HCT116 (cell line): ENCODE measurements around the gene TP53AIP1. TPM values are rescaled to one million over a fixed set of nuclear protein-coding genes. Genes with fewer than 3 reads are reported as not detected.

Experiments used
- ATAC-seq: fragments of 200-7000 bp; cut with Tn5 transposase; 2 replicates; pipeline ENCODE4 v1.9.1; 2020; ENCODE audit warnings: mild to moderate bottlenecking, moderate library complexity
- BruUV-seq: library from RNA; stranded (reverse); fragments of 400-500 nt; replicated peaks from 2 replicates; lab custom pipeline; 2021; lab: Mats Ljungman, UMichigan
- CTCF ChIA-PET: fragments of 300-600 bp; sonication (Branson Sonifier 250); formaldehyde crosslinking; loops from one replicate; lab custom pipeline; 2021; ENCODE audit warnings: antibody characterized with exemption; lab: Charles Lee
- POLR2A ChIA-PET: fragments of 300-600, 350-600 bp; sonication (Branson Sonifier 250); formaldehyde crosslinking; loops from one replicate; lab custom pipeline; 2021; ENCODE audit warnings: antibody characterized with exemption; lab: Charles Lee
- RAD21 ChIA-PET, 2 experiments: fragments of 300-600 bp; sonication (Branson Sonifier 250); formaldehyde crosslinking; loops; one replicate each; lab custom pipeline; 2023; ENCODE audit warnings: low total read pairs in 2 of 2; ENCODE audit not compliant: uncharacterized antibody in 2 of 2, unreplicated experiment in 2 of 2, low non-redundant PET in 1 of 2; lab: Charles Lee
- DNase-seq: peaks from one replicate; pipeline ENCODE4 v3.0.0-alpha.2; 2010; ENCODE audit warnings: low read depth, low spot score
- H2AFZ ChIP-seq: fragments of 200-600 bp; shearing (Covaris generic), sonication (generic); 2 replicates; pipeline ENCODE4 v1.6.1; 2017; ENCODE audit warnings: low read depth, mixed run types, mixed read lengths, antibody characterized with exemption, low read length; ENCODE audit not compliant: poor library complexity, severe bottlenecking
- H3K27ac ChIP-seq: 2 replicates; pipeline ENCODE4 v1.5.1; 2012; ENCODE audit warnings: low read depth, low read length
- H3K27me3 ChIP-seq: fragments of 200-600 bp; sonication (generic); 2 replicates; pipeline ENCODE4 v1.6.1; 2016; ENCODE audit warnings: mixed run types, low read length, mixed read lengths; ENCODE audit not compliant: insufficient read depth
- H3K36me3 ChIP-seq, 2 experiments: fragments of 200-500 bp in 1 of 2; fragments of 200-600 bp in 1 of 2; sonication (Bioruptor generic) in 1 of 2; sonication (generic) in 1 of 2; 2 replicates each; pipeline versions ENCODE4 v1.5.1 to v1.6.1; 2014 to 2016; ENCODE audit warnings: low read length in 2 of 2, inconsistent platforms in 1 of 2, mixed read lengths in 1 of 2, mixed run types in 1 of 2; ENCODE audit not compliant: insufficient read depth in 2 of 2, control insufficient read depth in 1 of 2
- H3K4me1 ChIP-seq, 2 experiments: fragments of 200-600 bp in 1 of 2; sonication (generic) in 1 of 2; 2 replicates each; pipeline versions ENCODE4 v1.5.1 to v1.6.1; 2012 to 2017; ENCODE audit warnings: low read length in 2 of 2, inconsistent platforms in 1 of 2, mild to moderate bottlenecking in 1 of 2, mixed read lengths in 1 of 2, mixed run types in 1 of 2, moderate library complexity in 1 of 2; ENCODE audit not compliant: insufficient read depth in 2 of 2, control insufficient read depth in 1 of 2
- H3K4me2 ChIP-seq: fragments of 200-600 bp; sonication (generic); 2 replicates; pipeline ENCODE4 v1.6.1; 2017; ENCODE audit warnings: mixed run types, low read length, mixed read lengths
- H3K4me3 ChIP-seq, 2 experiments: fragments of 200-600 bp in 1 of 2; sonication (generic) in 1 of 2; replicated peaks in 1 of 2; 2 replicates each; pipeline ENCODE4 v1.5.1; 2011 to 2016; ENCODE audit warnings: low read length in 2 of 2, control low read depth in 1 of 2, low read depth in 1 of 2, mild to moderate bottlenecking in 1 of 2, mixed read lengths in 1 of 2, mixed run types in 1 of 2
- H3K79me2 ChIP-seq: fragments of 200-600 bp; sonication (generic); 2 replicates; pipeline ENCODE4 v1.6.1; 2017; ENCODE audit warnings: mild to moderate bottlenecking, mixed run types, low read length, moderate library complexity, mixed read lengths; ENCODE audit not compliant: insufficient read depth
- H3K9ac ChIP-seq: fragments of 200-600 bp; sonication (generic); 2 replicates; pipeline ENCODE4 v1.6.1; 2016; ENCODE audit warnings: low read length, mixed read lengths
- H3K9me2 ChIP-seq: fragments of 200-600 bp; sonication (generic), shearing (Covaris generic); 2 replicates; pipeline ENCODE4 v1.6.1; 2017; ENCODE audit warnings: mixed run types, mild to moderate bottlenecking, moderate library complexity; ENCODE audit not compliant: insufficient read depth
- H3K9me3 ChIP-seq, 2 experiments: fragments of 200-500 bp in 1 of 2; fragments of 200-600 bp in 1 of 2; sonication (Bioruptor generic) in 1 of 2; sonication (generic) in 1 of 2; 2 replicates each; pipeline ENCODE4 v1.6.1; 2014 to 2017; ENCODE audit warnings: low read length in 2 of 2, mixed read lengths in 2 of 2, inconsistent platforms in 1 of 2, low read depth in 1 of 2, mild to moderate bottlenecking in 1 of 2, mixed run types in 1 of 2, moderate library complexity in 1 of 2; ENCODE audit not compliant: control insufficient read depth in 1 of 2, insufficient read depth in 1 of 2
- H4K20me1 ChIP-seq: fragments of 200-600 bp; sonication (generic), shearing (Covaris generic); 2 replicates; pipeline ENCODE4 v1.6.1; 2017; ENCODE audit warnings: mixed run types, mild to moderate bottlenecking, moderate library complexity; ENCODE audit not compliant: insufficient read depth
- EGR1 ChIP-seq: IDR thresholded peaks from 2 replicates; pipeline ENCODE4 v1.6.1; 2012; ENCODE audit warnings: low read depth
- EZH2 ChIP-seq: fragments of 200-600 bp; sonication (generic); IDR thresholded peaks from 2 replicates; pipeline ENCODE4 v1.6.1; 2017; ENCODE audit warnings: antibody characterized with exemption, mixed run types
- EZH2phosphoT487 ChIP-seq: fragments of 200-600 bp; IDR thresholded peaks from 2 replicates; pipeline ENCODE4 v1.6.1; 2018; ENCODE audit warnings: antibody characterized with exemption, borderline replicate concordance
- JUND ChIP-seq: IDR thresholded peaks from 2 replicates; pipeline ENCODE4 v1.6.1; 2012
- REST ChIP-seq: IDR thresholded peaks from 2 replicates; pipeline ENCODE4 v1.6.1; 2012; ENCODE audit warnings: low read depth
- SRF ChIP-seq: IDR thresholded peaks from 2 replicates; pipeline ENCODE4 v1.6.1; 2012; ENCODE audit warnings: low read depth
- YY1 ChIP-seq: IDR thresholded peaks from 2 replicates; pipeline ENCODE4 v1.6.1; 2011; ENCODE audit warnings: low read length, low read depth, moderate library complexity, mild to moderate bottlenecking; ENCODE audit not compliant: insufficient replicate concordance; ENCODE audit errors: extremely low read depth
- ZFX ChIP-seq: fragments of 450-650 bp; IDR thresholded peaks from 2 replicates; pipeline ENCODE4 v1.6.1; 2017
- intact Hi-C: fragments of 100-400 bp; cut with micrococcal nuclease; formaldehyde crosslinking; loops from 2 replicates; pipeline ENCODE4 v1.10.0; 2022
- total RNA-seq: library from RNA; stranded (reverse); gene quantifications from one replicate; pipeline ENCODE4 v1.2.1, GENCODE V29; 2021; ENCODE audit not compliant: unreplicated experiment

Gene TP53AIP1
- total RNA-seq, 1 experiment from 2014 or later: 0.15 TPM

GRCh38 chr11:128911701-128912100 lies 31.0 kb downstream of the TP53AIP1 start:
- no peak overlapping the region for H3K4me2 ChIP-seq
- TF ChIP-seq YY1 (no peak), EGR1 (no peak), JUND (no peak), REST (no peak), EZH2 (no peak), ZFX (no peak), EZH2phosphoT487 (no peak), SRF (no peak)
- ChIA-PET POLR2A (no interaction called here), CTCF (no interaction called here), RAD21 (no interaction called here)
- DNase-seq (no peak), ATAC-seq (no peak)
- no TSS peak for BruUV-seq
- no peak overlapping the region for H2AFZ ChIP-seq
- H3K9ac ChIP-seq: no peak overlapping the region
- H4K20me1 ChIP-seq: no peaks in the 10 kb centered on the region
- H3K79me2 ChIP-seq: no peaks in the 10 kb centered on the region
- no peaks in the 10 kb centered on the region for H3K9me3 ChIP-seq
- H3K4me3 ChIP-seq: no peak overlapping the region
- H3K9me2 ChIP-seq: no peaks in the 10 kb centered on the region
- no peak overlapping the region for H3K27ac ChIP-seq
- H3K36me3 ChIP-seq: no peaks in the 10 kb centered on the region
- H3K4me1 ChIP-seq: peaks cover 10 to 24% of the 10 kb centered on the region in 2 experiments
- intact Hi-C loops: no loop called here
- no peaks in the 10 kb centered on the region for H3K27me3 ChIP-seq
